Naive B cell (primary cell): ENCODE data around the gene EIF4E2. TPM values are rescaled to one million over a fixed set of nuclear protein-coding genes. Genes with fewer than 3 reads are reported as not detected.

ENCODE experiments used
- ATAC-seq, 2 donors: fragments of 150-1000 bp; cut with Tn5 transposase; 2 replicates each; pipeline ENCODE4 v1.10.0; 2021; ENCODE audit warnings: low read depth in 2 of 2, mild to moderate bottlenecking in 2 of 2, moderate library complexity in 2 of 2
- DNase-seq: peaks from one replicate; pipeline ENCODE4 v3.0.0; 2022
- H3K27ac Mint-ChIP-seq, 6 donors: one replicate each; pipeline ENCODE4 v1.8.0; 2020 to 2022; ENCODE audit warnings: mild to moderate bottlenecking in 6 of 6, mixed read lengths in 6 of 6, moderate library complexity in 5 of 6, inconsistent platforms in 2 of 6
- H3K27me3 Mint-ChIP-seq, 3 donors: one replicate each; pipeline ENCODE4 v1.8.0; 2021 to 2022; ENCODE audit warnings: mixed read lengths in 3 of 3, mild to moderate bottlenecking in 1 of 3
- H3K36me3 Mint-ChIP-seq, 2 donors: one replicate each; pipeline ENCODE4 v1.8.0; 2020 to 2022; ENCODE audit warnings: mixed read lengths in 2 of 2, inconsistent platforms in 1 of 2, mild to moderate bottlenecking in 1 of 2
- H3K4me1 Mint-ChIP-seq, 3 donors: one replicate each; pipeline ENCODE4 v1.8.0; 2020 to 2022; ENCODE audit warnings: mixed read lengths in 3 of 3, inconsistent platforms in 1 of 3, mild to moderate bottlenecking in 1 of 3, moderate library complexity in 1 of 3
- H3K4me3 Mint-ChIP-seq, 8 donors: one replicate each; pipeline ENCODE4 v1.8.0; 2020 to 2022; ENCODE audit warnings: mild to moderate bottlenecking in 8 of 8, mixed read lengths in 8 of 8, moderate library complexity in 8 of 8, inconsistent platforms in 2 of 8
- H3K9me3 Mint-ChIP-seq, 7 donors: one replicate each; pipeline ENCODE4 v1.8.0; 2020 to 2022; ENCODE audit warnings: mixed read lengths in 7 of 7, mild to moderate bottlenecking in 5 of 7, inconsistent platforms in 2 of 7, moderate library complexity in 1 of 7
- polyA plus RNA-seq, 6 donors: library from polyadenylated mRNA; unstranded; fragments of 300-500 nt; fragmentation: Illumina TruSeq; gene quantifications; one replicate each; pipeline ENCODE4 v1.2.3, GENCODE V29; 2021; ENCODE audit warnings: low read depth in 6 of 6

The EIF4E2 gene, protein sequence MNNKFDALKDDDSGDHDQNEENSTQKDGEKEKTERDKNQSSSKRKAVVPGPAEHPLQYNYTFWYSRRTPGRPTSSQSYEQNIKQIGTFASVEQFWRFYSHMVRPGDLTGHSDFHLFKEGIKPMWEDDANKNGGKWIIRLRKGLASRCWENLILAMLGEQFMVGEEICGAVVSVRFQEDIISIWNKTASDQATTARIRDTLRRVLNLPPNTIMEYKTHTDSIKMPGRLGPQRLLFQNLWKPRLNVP
- polyA plus RNA-seq = 10 to 100 TPM; 51.0 to 69.0 (median 63.1) TPM

DNA sequence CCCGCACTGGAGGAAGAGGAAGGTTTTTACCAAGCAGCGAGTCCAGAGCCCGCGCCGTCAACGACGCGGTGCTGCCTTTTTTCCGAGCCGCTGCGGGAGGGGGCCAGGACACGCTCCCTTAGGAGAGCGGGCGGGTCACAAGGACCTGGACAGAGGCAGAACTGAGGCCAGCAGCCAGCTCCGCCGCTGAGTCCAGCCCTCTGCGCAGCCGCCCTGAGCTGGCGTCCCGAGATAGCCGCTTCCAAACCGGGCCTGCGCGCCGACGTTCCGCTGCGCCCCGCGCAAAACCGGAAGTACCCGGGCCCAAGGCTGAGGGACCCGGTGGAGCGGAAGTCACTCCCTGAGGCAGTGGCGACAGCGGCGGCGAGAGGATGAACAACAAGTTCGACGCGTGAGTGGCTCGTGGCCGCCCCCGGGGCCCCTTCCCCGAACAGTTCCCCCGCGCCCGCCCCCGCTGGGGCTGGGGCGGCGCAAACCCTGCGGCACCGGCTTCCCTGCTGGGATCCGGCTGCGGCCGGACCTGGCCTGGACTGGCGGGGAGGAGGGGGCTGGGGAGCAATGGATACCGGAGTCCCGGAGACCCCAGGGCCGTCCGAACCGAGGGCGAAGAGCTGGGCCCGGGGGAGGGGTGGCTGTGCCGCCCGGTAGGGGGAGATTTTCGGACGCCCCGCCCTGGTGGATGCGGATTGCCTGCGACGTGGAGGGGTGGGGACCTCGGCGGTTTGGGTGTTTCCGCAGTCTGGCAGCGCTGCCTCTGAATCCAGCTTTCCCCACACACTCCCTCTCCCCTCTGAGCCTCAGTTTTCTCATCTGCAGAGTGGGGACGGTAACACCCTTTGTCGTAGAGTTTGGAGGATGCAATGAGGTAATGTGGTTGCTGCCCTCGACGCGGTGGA, at the start of gene EIF4E2, which contains the start of gene TIGD1:
Gene EIF4E2, plus strand, starts transcription at position 336 of the 896 bp plus-strand sequence. Its CDS starts 36 bp downstream, at position 372.
Gene TIGD1, minus strand, starts transcription at position 204 of the 896 bp plus-strand sequence. CDS start 675 bp downstream, outside the sequence.
- ATAC-seq (peak; percentile 87 to 89), DNase-seq (peak; percentile 89)
- Mint-ChIP-seq H3K27ac (peak within 1 kb of the TSS; percentile 96 to 100 (median 99)), H3K4me3 (peak within 1 kb of the TSS; percentile 91 to 100 (median 99)), H3K27me3 (no peaks in the 10 kb centered on the region), H3K4me1 (peaks cover 52 to 77% (median 64%) of the 10 kb centered on the region in 3 donors), H3K9me3 (peaks cover 0 to 4% (median 0%) of the 10 kb centered on the region in 7 donors), H3K36me3 (peaks cover 3 to 7% of the 10 kb centered on the region in 2 donors)

GRCh38 chr2:232501331-232501771, 49.1 kb upstream of the EIF4E2 start:
- H3K27me3 Mint-ChIP-seq = peaks cover 30 to 86% (median 82%) of the 10 kb centered on the region in 3 donors
- H3K9me3 Mint-ChIP-seq = no peaks in the 10 kb centered on the region
- DNase-seq (no peak), ATAC-seq (no peak)
- no peaks in the 10 kb centered on the region for H3K36me3 Mint-ChIP-seq
- peak overlapping the region in 1 of 8 donors; percentile 12 for H3K4me3 Mint-ChIP-seq
- no peak overlapping the region for H3K27ac Mint-ChIP-seq
- peaks cover 4 to 14% (median 8%) of the 10 kb centered on the region in 3 donors for H3K4me1 Mint-ChIP-seq

DNA sequence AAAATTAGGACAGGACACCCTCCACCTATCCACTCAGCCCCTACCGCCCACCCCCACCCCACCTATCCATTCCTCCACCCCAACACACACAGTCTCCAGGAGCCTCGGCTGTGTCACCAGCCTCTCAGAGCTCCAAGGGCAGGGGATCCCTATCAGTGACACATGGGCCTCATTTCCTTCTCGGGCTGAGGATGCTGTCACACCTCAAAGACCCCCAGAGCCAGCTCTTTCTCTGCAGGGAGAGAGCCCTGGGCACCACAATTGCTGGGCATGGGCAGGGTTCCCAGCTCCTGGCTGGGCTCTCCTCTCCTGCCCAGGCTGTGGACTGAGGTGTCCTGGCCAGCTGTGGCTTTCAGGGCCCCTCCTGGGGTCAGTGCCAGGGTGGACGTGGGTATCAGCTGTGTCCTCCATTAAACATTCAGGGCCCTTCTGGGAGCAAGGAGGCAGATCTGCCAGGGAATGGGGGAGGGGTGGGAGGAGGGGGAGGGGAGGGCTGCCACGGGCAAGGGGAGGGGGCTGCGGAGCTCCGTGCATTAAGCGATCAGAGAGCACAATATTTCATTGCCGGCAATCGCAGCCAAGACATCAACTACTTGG, 48.6 kb upstream of the EIF4E2 start:
- Mint-ChIP-seq H3K27ac (peak overlapping the region in 1 of 6 donors; percentile 86), H3K4me3 (peak overlapping the region in 1 of 8 donors; percentile 12), H3K9me3 (no peaks in the 10 kb centered on the region), H3K36me3 (no peaks in the 10 kb centered on the region), H3K4me1 (peaks cover 4 to 14% (median 8%) of the 10 kb centered on the region in 3 donors), H3K27me3 (peaks cover 30 to 91% (median 87%) of the 10 kb centered on the region in 3 donors)
- DNase-seq (no peak), ATAC-seq (no peak)

- ATAC-seq = peak; percentile 52 to 58
- peak overlapping the region in 5 of 6 donors; percentile 66 to 98 (median 86) for H3K27ac Mint-ChIP-seq
- H3K9me3 Mint-ChIP-seq = no peaks in the 10 kb centered on the region
- peaks cover 34 to 91% (median 88%) of the 10 kb centered on the region in 3 donors for H3K27me3 Mint-ChIP-seq
- H3K4me1 Mint-ChIP-seq = peaks cover 4 to 14% (median 8%) of the 10 kb centered on the region in 3 donors
- no peaks in the 10 kb centered on the region for H3K36me3 Mint-ChIP-seq
- peak overlapping the region in 6 of 8 donors; percentile 49 to 76 (median 65) for H3K4me3 Mint-ChIP-seq
- peak; percentile 27 for DNase-seq
These were observed 48.0 kb upstream of the EIF4E2 start for GRCh38 chr2:232502511-232502910.

- DNase-seq = peak; percentile 63
- no peaks in the 10 kb centered on the region for H3K36me3 Mint-ChIP-seq
- H3K27ac Mint-ChIP-seq = peak overlapping the region in 3 of 6 donors; percentile 77 to 94 (median 86)
- no peaks in the 10 kb centered on the region for H3K9me3 Mint-ChIP-seq
- peaks cover 34 to 89% (median 86%) of the 10 kb centered on the region in 3 donors for H3K27me3 Mint-ChIP-seq
- peaks cover 4 to 14% (median 8%) of the 10 kb centered on the region in 3 donors for H3K4me1 Mint-ChIP-seq
- ATAC-seq = peak; percentile 71 to 75
- peak overlapping the region in 5 of 8 donors; percentile 48 to 71 (median 56) for H3K4me3 Mint-ChIP-seq
These were observed 47.3 kb upstream of the EIF4E2 start for GRCh38 chr2:232502911-232503808.

DNA sequence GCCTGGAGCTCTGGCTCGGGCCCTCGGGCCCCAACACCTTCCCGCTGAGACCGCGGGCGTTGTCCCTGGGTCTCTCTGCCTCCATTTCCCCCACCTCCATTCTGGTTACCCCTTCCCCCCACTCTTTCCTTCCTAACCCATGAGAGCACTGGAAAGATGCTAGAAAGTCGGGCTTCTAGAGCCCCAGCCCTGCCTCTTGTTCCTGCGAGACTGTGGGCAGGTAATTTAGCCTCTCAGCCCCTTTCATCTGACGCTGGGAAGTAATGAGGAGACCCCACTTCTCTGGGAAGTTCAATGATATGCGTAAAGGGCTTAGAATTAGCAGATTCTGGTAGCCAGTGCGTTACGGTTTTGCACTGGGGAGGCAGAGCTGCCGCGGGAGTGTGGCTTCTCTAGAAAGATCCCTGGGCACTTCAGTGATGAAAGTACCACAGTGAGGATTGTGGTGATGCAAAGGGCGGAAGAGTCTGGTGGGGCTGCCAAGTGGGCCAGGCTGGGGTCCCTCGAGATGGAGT, 46.6 kb upstream of the EIF4E2 start:
- Mint-ChIP-seq H3K9me3 (no peaks in the 10 kb centered on the region), H3K27me3 (peaks cover 32 to 85% (median 82%) of the 10 kb centered on the region in 3 donors), H3K36me3 (no peaks in the 10 kb centered on the region), H3K27ac (peak overlapping the region in 4 of 6 donors; percentile 69 to 94 (median 86)), H3K4me3 (peak overlapping the region in 7 of 8 donors; percentile 26 to 79 (median 68)), H3K4me1 (peaks cover 4 to 14% (median 8%) of the 10 kb centered on the region in 3 donors)
- DNase-seq (no peak), ATAC-seq (no peak)

GRCh38 chr2:232504438-232504837, 46.1 kb upstream of the EIF4E2 start:
- no peak for DNase-seq
- Mint-ChIP-seq H3K4me3 (peak overlapping the region in 2 of 8 donors; percentile 26 to 71), H3K27me3 (peaks cover 37 to 82% (median 78%) of the 10 kb centered on the region in 3 donors), H3K36me3 (no peaks in the 10 kb centered on the region), H3K27ac (peak overlapping the region in 2 of 6 donors; percentile 16 to 86), H3K4me1 (peaks cover 7 to 14% (median 8%) of the 10 kb centered on the region in 3 donors), H3K9me3 (no peaks in the 10 kb centered on the region)
- ATAC-seq = no peak

GRCh38 chr2:232505856-232506255, 44.6 kb upstream of the EIF4E2 start:
- Mint-ChIP-seq H3K9me3 (peaks cover 0 to 6% (median 2%) of the 10 kb centered on the region in 7 donors), H3K27ac (peak overlapping the region in 1 of 6 donors; percentile 9), H3K36me3 (no peaks in the 10 kb centered on the region), H3K4me1 (peaks cover 7 to 14% (median 8%) of the 10 kb centered on the region in 3 donors), H3K4me3 (no peak overlapping the region), H3K27me3 (peaks cover 34 to 76% (median 71%) of the 10 kb centered on the region in 3 donors)
- ATAC-seq = no peak
- DNase-seq = no peak

DNA sequence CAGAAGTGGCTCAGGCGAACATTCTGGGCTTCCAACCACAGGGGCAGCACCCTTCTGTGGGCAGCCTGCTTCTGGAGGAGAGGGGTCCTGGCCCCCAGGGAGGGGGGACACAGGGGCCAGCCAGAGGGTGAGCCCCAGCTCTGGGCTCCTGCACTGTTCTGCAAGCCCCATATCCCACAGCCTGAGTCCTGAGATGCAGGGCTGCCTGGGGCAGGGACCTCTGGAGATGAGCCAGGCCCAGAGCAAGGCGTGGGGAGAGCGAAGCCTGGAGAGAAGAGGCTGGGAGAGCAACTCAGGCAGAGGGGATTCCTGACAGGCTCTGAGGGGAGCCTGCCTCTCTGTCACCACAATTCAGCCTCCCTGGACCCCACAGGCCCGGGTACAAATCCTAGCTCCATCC, 43.8 kb upstream of the EIF4E2 start:
- Mint-ChIP-seq H3K27ac (peak overlapping the region in 1 of 6 donors; percentile 24), H3K9me3 (peaks cover 0 to 6% (median 2%) of the 10 kb centered on the region in 7 donors), H3K4me3 (no peak overlapping the region), H3K36me3 (no peaks in the 10 kb centered on the region), H3K4me1 (peaks cover 7 to 14% (median 8%) of the 10 kb centered on the region in 3 donors), H3K27me3 (peaks cover 34 to 76% (median 63%) of the 10 kb centered on the region in 3 donors)
- ATAC-seq (no peak), DNase-seq (no peak)

GRCh38 chr2:232508251-232508650, 42.2 kb upstream of the EIF4E2 start:
- Mint-ChIP-seq H3K9me3 (peaks cover 0 to 6% (median 2%) of the 10 kb centered on the region in 7 donors), H3K36me3 (no peaks in the 10 kb centered on the region), H3K27me3 (peaks cover 35 to 75% (median 63%) of the 10 kb centered on the region in 3 donors), H3K4me1 (peaks cover 3 to 8% (median 4%) of the 10 kb centered on the region in 3 donors), H3K27ac (no peak overlapping the region), H3K4me3 (peak overlapping the region in 1 of 8 donors; percentile 22)
- no peak for DNase-seq
- no peak for ATAC-seq

DNA sequence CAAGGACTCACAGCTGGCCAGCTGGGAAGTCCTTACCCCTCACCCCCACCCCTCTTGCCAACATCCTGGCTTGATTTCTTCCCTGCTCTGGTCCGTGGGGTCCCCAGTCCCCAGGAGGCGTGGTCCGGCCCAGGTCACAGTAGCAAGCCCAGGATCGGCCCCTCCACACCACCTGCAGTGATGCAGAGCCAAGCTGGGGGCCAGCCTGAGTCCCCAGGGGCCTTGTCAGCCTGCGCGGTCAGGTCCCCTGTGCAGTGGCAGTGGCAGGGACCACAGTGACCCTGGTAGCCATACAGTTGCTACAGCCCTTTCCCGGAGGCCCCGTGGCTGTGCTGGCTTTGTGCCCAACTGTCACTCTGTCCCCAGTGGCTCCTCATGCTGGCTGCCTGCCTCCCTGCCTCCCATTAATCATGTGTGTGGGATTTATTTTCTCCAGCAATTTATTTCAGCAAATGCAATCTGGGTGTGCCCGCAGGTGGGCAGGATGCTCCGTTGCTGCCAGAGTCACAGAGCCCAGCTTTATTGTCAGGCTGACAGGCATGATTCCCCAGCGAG, 39.1 kb upstream of the EIF4E2 start:
- Mint-ChIP-seq H3K27ac (no peak overlapping the region), H3K9me3 (peaks cover 0 to 6% (median 2%) of the 10 kb centered on the region in 7 donors), H3K27me3 (peaks cover 32 to 58% (median 56%) of the 10 kb centered on the region in 3 donors), H3K4me3 (peak overlapping the region in 1 of 8 donors; percentile 50), H3K36me3 (no peaks in the 10 kb centered on the region), H3K4me1 (peaks cover 0 to 4% (median 0%) of the 10 kb centered on the region in 3 donors)
- ATAC-seq (no peak), DNase-seq (no peak)
